Measurements from ENCODE around the gene ZNF286A.
"Not testable (repeated sequence)": the region's sequence is repeated elsewhere in the genome, so short reads cannot be mapped to it uniquely, and the experiment has no call there.

DNA sequence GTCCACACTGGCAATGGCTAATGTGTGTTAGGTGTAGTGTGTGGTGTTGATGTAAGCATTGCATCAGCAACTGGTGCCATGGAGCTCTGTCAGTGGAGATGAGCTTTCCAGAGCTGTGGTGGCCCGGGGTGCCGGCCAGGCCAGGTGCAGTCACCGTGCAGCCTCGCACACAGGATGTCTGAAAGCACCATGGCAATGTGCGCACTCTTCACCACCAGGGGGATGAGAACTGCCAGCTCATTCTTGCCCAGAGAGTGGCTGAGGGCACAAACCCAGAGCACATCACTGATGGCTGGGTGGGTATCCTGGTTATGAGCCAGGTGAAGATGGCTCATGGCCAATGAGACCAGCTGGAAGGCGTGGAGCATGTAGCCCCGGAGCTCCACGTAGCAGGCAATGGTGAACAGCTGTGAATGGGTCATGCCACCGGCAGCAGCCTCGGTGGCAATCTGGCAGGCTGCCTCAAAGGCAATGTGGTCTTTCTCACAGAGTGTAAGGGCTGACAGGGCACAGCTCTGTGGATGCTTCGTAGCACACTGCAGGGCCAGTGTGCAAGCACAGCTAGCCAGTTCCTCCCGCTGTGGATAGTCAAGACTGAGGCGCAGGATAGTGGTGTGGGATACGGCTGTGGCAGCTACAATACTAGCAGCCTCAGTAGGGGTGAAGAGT, 69.4 kb downstream of the ZNF286A start:
- TF ChIP-seq, protein P1, sequence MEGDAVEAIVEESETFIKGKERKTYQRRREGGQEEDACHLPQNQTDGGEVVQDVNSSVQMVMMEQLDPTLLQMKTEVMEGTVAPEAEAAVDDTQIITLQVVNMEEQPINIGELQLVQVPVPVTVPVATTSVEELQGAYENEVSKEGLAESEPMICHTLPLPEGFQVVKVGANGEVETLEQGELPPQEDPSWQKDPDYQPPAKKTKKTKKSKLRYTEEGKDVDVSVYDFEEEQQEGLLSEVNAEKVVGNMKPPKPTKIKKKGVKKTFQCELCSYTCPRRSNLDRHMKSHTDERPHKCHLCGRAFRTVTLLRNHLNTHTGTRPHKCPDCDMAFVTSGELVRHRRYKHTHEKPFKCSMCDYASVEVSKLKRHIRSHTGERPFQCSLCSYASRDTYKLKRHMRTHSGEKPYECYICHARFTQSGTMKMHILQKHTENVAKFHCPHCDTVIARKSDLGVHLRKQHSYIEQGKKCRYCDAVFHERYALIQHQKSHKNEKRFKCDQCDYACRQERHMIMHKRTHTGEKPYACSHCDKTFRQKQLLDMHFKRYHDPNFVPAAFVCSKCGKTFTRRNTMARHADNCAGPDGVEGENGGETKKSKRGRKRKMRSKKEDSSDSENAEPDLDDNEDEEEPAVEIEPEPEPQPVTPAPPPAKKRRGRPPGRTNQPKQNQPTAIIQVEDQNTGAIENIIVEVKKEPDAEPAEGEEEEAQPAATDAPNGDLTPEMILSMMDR (IDR thresholded peaks at IDR 0.05): not testable (repeated sequence)
- TF ChIP-seq POLR2A (IDR thresholded peaks at IDR 0.05): not testable (repeated sequence)
